ENCODE data around the gene RNF13.

GRCh38 chr3:149883134-149883533, 70.1 kb downstream of the RNF13 start:
- no peak for TF ChIP-seq POLR2A (IDR thresholded peaks at IDR 0.05; ENCODE audit: low read length)
- no peak for TF ChIP-seq GATA1 (IDR thresholded peaks at IDR 0.05; ENCODE audit: low read depth, low read length)
